ENCODE results near the gene TMEM97. TPM values are rescaled to one million over a fixed set of nuclear protein-coding genes. Genes with fewer than 3 reads are reported as not detected.
"Not testable (repeated sequence)": the region's sequence is repeated elsewhere in the genome, so short reads cannot be mapped to it uniquely, and the experiment has no call there.

Gene TMEM97
- total RNA-seq: 10 to 100 TPM; 31.2 to 32.0 TPM

DNA sequence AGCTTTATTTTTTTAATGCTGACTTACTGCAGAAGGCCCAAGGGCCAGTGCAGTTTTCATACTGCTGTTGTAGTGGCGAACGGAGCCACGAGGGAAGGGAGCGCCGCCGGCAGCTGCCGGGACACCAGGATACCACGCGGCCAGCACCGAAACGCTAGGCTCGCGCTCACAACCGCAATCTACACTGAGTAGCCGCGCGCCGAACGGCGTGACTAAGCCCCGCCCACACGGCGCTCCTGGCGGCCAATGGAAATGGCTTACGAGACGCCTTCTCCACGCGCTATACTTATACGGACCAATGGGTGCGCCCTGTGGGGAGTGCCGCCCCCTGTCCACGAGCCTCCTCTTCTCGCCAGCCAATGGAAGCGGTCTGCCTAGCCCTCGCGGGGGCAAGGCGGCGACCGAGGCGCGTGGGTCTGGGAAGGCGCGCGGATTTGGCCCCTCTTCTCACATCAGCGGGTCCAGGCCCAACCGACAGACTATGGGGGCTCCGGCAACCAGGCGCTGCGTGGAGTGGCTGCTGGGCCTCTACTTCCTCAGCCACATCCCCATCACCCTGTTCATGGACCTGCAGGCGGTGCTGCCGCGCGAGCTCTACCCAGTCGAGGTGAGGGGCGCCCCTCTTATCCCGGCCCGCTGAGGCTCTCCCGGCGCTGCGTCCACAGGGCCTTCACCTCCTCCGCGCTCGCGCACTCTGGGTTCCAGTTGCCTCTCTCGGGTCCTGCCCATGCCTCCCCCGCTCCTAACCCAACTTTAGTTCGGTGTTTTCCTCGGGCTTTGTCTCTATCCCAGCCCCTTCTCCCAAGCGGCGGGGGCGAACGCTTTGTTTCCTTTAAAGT lies at the start of gene TMEM97:
Gene TMEM97 (plus strand): TSS at position 442 of the 839 bp plus-strand sequence. CDS start 40 bp downstream, at position 482.
- no peaks in the 10 kb centered on the region for H3K9me3 Mint-ChIP-seq (ENCODE audit: insufficient read depth)
- ATAC-seq: peak; percentile 100
- DNase-seq: peak; percentile 98
- ChIA-PET CTCF (interaction anchor here (0.7 to 1.7 kb wide), 6 partner anchors 8 to 426 kb away, joined by 3 to 10 read pairs (median 5); partner anchors contain the start of genes IFT20, LYRM9 and TNFAIP1), POLR2A (interaction anchor here (0.7 to 2.6 kb wide), 3 partner anchors 10 to 426 kb away, joined by 3 to 16 read pairs (median 3); partner anchors contain the start of genes IFT20, LYRM9 and TNFAIP1)
- no peaks in the 10 kb centered on the region for H3K27me3 Mint-ChIP-seq (ENCODE audit: low read depth)
- peaks cover 6% of the 10 kb centered on the region for H3K36me3 Mint-ChIP-seq (ENCODE audit: low read depth)
- peaks cover 43% of the 10 kb centered on the region for H3K4me1 Mint-ChIP-seq (ENCODE audit: low read depth)
- H3K27ac Mint-ChIP-seq: peak within 1 kb of the TSS; percentile 87
- H3K4me3 Mint-ChIP-seq: peak within 1 kb of the TSS; percentile 93

DNA sequence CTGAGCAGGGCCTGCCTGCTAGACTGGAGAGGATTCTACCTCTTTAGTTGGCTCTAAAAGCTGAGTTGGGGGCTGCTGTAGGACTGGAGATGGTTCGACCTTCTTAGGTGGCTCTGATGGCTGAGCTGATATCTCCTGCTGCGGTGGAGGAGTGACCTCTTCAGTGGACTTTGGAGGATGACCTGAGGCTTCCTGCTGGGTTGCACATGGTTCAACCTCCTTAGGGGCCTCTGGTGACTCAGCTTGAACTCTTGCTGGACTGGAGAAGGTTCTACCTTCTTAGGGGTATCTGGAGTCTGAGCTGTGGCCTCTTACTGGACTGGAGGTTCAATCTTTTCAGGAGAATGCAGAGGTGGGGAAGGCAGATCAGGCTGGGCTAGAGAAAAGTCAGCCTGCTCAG lies 48.9 kb upstream of the TMEM97 start:
- CTCF ChIA-PET: interaction anchor here (0.7 to 0.9 kb wide), 2 partner anchors 11 to 18 kb away, joined by 3 read pairs; no protein-coding TSS in a partner anchor
- H3K4me1 Mint-ChIP-seq (ENCODE audit: low read depth): no peaks in the 10 kb centered on the region
- H3K27ac Mint-ChIP-seq: no peak overlapping the region
- H3K36me3 Mint-ChIP-seq (ENCODE audit: low read depth): peaks cover 4% of the 10 kb centered on the region
- POLR2A ChIA-PET: no interaction called here
- H3K4me3 Mint-ChIP-seq: no peak overlapping the region
- H3K9me3 Mint-ChIP-seq (ENCODE audit: insufficient read depth): peaks cover 8% of the 10 kb centered on the region
- ATAC-seq (no peak), DNase-seq (no peak)
- peaks cover 42% of the 10 kb centered on the region for H3K27me3 Mint-ChIP-seq (ENCODE audit: low read depth)

DNA sequence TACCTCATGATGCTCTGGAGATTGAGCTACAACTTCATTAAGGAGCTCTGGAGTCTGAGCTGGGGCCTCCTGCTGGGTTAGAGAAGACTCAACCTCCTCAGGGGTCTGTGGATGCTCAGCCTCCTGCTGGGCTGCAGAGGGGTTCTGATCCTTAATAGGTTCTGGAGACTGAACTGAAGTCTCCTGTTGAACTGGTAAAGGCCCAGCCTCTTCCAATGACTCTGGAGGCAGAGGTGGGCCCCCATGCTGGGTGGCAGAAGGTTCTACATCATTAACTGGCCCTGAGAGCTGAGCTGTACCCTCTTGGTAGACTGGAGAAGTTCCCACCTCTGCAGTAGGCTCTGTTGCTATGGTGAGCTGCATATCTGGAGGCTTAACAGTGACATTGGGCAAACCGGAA lies 48.1 kb upstream of the TMEM97 start:
- Mint-ChIP-seq H3K36me3 (ENCODE audit: low read depth) (peaks cover 4% of the 10 kb centered on the region), H3K4me1 (ENCODE audit: low read depth) (no peaks in the 10 kb centered on the region), H3K4me3 (no peak overlapping the region), H3K27me3 (ENCODE audit: low read depth) (peaks cover 48% of the 10 kb centered on the region), H3K9me3 (ENCODE audit: insufficient read depth) (peaks cover 8% of the 10 kb centered on the region), H3K27ac (no peak overlapping the region)
- ATAC-seq (no peak), DNase-seq (no peak)
- POLR2A ChIA-PET: no interaction called here
- CTCF ChIA-PET: interaction anchor here (0.9 kb wide), 1 partner anchor 19 kb away, joined by 3 read pairs; no protein-coding TSS in a partner anchor

- ATAC-seq (no peak), DNase-seq (no peak)
- Mint-ChIP-seq H3K36me3 (ENCODE audit: low read depth) (peaks cover 4% of the 10 kb centered on the region), H3K9me3 (ENCODE audit: insufficient read depth) (peaks cover 8% of the 10 kb centered on the region), H3K27me3 (ENCODE audit: low read depth) (peaks cover 53% of the 10 kb centered on the region), H3K4me3 (no peak overlapping the region), H3K4me1 (ENCODE audit: low read depth) (no peaks in the 10 kb centered on the region), H3K27ac (no peak overlapping the region)
- POLR2A ChIA-PET: no interaction called here
- CTCF ChIA-PET: no interaction called here
Measured at GRCh38 chr17:28271431-28271830, 47.6 kb upstream of the TMEM97 start.

DNA sequence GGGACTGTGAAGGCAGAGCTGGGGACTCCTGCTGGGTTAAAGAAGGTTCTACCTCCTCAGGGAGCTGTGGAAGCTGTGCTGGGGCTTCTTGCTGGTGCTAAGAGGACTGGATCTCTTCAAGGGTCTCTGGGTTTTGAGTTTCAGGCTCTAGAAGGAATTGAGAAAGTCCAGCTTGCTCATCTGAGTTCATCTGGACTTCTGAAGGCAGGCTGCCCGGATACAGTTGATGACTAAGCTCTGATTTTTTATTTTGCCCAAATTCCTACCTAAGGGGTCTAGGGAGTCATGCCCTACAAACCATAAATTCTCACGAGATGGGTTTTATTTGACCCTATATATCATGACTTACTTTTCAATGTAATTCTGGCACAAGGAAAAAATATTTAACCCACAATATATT lies 46.8 kb upstream of the TMEM97 start:
- POLR2A ChIA-PET: no interaction called here
- Mint-ChIP-seq H3K4me1 (ENCODE audit: low read depth) (no peaks in the 10 kb centered on the region), H3K36me3 (ENCODE audit: low read depth) (peaks cover 2% of the 10 kb centered on the region), H3K9me3 (ENCODE audit: insufficient read depth) (peaks cover 6% of the 10 kb centered on the region), H3K27ac (no peak overlapping the region), H3K4me3 (no peak overlapping the region), H3K27me3 (ENCODE audit: low read depth) (peaks cover 55% of the 10 kb centered on the region)
- CTCF ChIA-PET: no interaction called here
- ATAC-seq (no peak), DNase-seq (no peak)

GRCh38 chr17:28273341-28273740 lies 45.7 kb upstream of the TMEM97 start:
- CTCF ChIA-PET; H3K36me3 Mint-ChIP-seq (ENCODE audit: low read depth); H3K9me3 Mint-ChIP-seq (ENCODE audit: insufficient read depth); DNase-seq; H3K27ac Mint-ChIP-seq; H3K4me3 Mint-ChIP-seq; H3K4me1 Mint-ChIP-seq (ENCODE audit: low read depth); ATAC-seq; POLR2A ChIA-PET: not testable (repeated sequence)
- H3K27me3 Mint-ChIP-seq (ENCODE audit: low read depth): peaks cover 60% of the 10 kb centered on the region

DNA sequence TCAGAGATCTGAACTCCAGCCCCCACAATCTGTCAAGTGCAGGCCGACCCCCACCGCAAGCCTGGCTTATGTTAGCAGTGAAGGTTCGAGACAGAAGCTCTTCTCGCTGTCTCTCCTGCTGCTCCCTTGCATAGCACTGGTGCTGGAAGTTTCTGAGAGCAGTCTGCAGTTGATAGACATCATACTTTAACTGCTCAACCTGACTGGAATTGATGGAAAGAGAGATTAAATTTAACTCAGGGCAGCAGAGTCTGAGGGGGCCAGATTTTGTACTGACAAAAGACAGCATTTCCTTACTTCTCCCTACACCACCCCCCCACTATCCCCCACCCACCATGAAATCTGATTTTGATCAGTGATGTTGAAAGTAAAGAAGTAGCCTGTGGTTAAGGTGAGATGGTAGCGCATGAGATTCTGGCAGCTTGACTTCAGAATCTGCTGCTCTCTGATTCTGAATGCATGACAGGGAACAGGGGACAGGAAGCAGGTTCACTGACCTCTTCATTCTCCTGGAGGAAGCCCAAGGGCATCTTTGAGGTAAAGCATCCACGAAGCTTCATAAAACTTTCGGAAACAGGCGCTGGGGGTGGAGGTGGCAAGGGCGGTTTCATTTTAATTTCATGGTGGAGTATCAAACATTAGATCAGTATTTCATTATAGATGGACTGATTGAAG lies 44.3 kb upstream of the TMEM97 start:
- ChIA-PET POLR2A (no interaction called here), CTCF (no interaction called here)
- no peak overlapping the region for H3K4me3 Mint-ChIP-seq
- no peak overlapping the region for H3K27ac Mint-ChIP-seq
- H3K4me1 Mint-ChIP-seq (ENCODE audit: low read depth): peaks cover 11% of the 10 kb centered on the region
- no peak for DNase-seq
- no peaks in the 10 kb centered on the region for H3K36me3 Mint-ChIP-seq (ENCODE audit: low read depth)
- no peak for ATAC-seq
- H3K9me3 Mint-ChIP-seq (ENCODE audit: insufficient read depth): no peaks in the 10 kb centered on the region
- peaks cover 65% of the 10 kb centered on the region for H3K27me3 Mint-ChIP-seq (ENCODE audit: low read depth)

GRCh38 chr17:28276011-28276410 lies 43.0 kb upstream of the TMEM97 start:
- Mint-ChIP-seq H3K27ac (no peak overlapping the region), H3K27me3 (ENCODE audit: low read depth) (peaks cover 60% of the 10 kb centered on the region), H3K4me1 (ENCODE audit: low read depth) (peaks cover 11% of the 10 kb centered on the region), H3K4me3 (no peak overlapping the region), H3K36me3 (ENCODE audit: low read depth) (no peaks in the 10 kb centered on the region), H3K9me3 (ENCODE audit: insufficient read depth) (no peaks in the 10 kb centered on the region)
- ChIA-PET CTCF (interaction anchor here (1.0 to 1.2 kb wide), 2 partner anchors 24 to 42 kb away, joined by 3 to 5 read pairs; no protein-coding TSS in a partner anchor), POLR2A (interaction anchor here (0.6 kb wide), 1 partner anchor 42 kb away, joined by 3 read pairs; no protein-coding TSS in a partner anchor)
- ATAC-seq: no peak
- DNase-seq: no peak

DNA sequence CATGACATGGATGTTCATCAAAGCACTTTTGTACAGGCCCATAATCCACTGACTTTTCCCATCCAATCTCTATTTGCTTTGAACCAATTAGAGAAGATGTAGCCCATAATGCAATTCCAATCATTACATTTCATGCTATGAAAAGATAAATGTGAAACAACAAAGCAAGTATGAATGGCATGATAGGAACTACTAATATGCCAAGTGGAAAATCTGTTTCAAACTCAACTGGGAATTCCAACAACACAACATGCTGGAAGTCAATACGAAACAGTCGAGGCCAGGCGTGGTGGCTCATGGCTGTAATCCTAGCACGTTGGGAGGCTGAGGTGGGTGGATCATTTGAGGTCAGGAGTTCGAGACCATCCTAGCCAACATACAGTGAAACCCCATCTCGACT lies 39.6 kb upstream of the TMEM97 start:
- H3K27ac Mint-ChIP-seq: no peak overlapping the region
- no peak overlapping the region for H3K4me3 Mint-ChIP-seq
- no peaks in the 10 kb centered on the region for H3K36me3 Mint-ChIP-seq (ENCODE audit: low read depth)
- no peaks in the 10 kb centered on the region for H3K9me3 Mint-ChIP-seq (ENCODE audit: insufficient read depth)
- ChIA-PET POLR2A (interaction anchor here (0.6 kb wide), 1 partner anchor 270 kb away, joined by 4 read pairs; no protein-coding TSS in a partner anchor), CTCF (no interaction called here)
- H3K4me1 Mint-ChIP-seq (ENCODE audit: low read depth): peaks cover 11% of the 10 kb centered on the region
- peaks cover 50% of the 10 kb centered on the region for H3K27me3 Mint-ChIP-seq (ENCODE audit: low read depth)
- DNase-seq (no peak), ATAC-seq (no peak)

GRCh38 chr17:28280826-28281225 lies 38.2 kb upstream of the TMEM97 start:
- H3K9me3 Mint-ChIP-seq (ENCODE audit: insufficient read depth): no peaks in the 10 kb centered on the region
- H3K27ac Mint-ChIP-seq: no peak overlapping the region
- no peaks in the 10 kb centered on the region for H3K36me3 Mint-ChIP-seq (ENCODE audit: low read depth)
- no peak for ATAC-seq
- H3K27me3 Mint-ChIP-seq (ENCODE audit: low read depth): peaks cover 39% of the 10 kb centered on the region
- POLR2A ChIA-PET: no interaction called here
- CTCF ChIA-PET: interaction anchor here (1.0 kb wide), 1 partner anchor 10 kb away, joined by 3 read pairs; no protein-coding TSS in a partner anchor
- DNase-seq: no peak
- H3K4me3 Mint-ChIP-seq: no peak overlapping the region
- H3K4me1 Mint-ChIP-seq (ENCODE audit: low read depth): peaks cover 11% of the 10 kb centered on the region

DNA sequence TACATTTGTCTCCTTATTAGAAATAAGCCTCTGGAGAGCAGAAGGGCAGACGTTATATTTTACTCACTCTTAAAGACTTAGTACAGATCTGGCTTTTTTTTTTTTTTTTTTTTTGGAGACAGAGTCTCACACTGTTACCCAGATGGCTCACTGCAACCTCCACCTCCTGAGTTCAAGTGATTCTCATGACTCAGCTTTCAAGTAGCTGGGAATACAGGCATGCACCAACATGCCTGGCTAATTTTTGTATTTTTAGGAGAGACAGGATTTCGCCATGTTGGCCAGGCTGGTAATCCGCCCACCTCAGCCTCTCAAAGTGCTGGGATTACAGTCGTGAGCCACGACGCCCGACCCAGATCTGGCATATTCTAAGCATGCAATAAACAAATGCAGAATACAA lies 36.4 kb upstream of the TMEM97 start:
- DNase-seq (no peak), ATAC-seq (no peak)
- H3K4me3 Mint-ChIP-seq: no peak overlapping the region
- no peak overlapping the region for H3K27ac Mint-ChIP-seq
- POLR2A ChIA-PET: no interaction called here
- CTCF ChIA-PET: no interaction called here
- peaks cover 32% of the 10 kb centered on the region for H3K27me3 Mint-ChIP-seq (ENCODE audit: low read depth)
- H3K4me1 Mint-ChIP-seq (ENCODE audit: low read depth): peaks cover 11% of the 10 kb centered on the region
- H3K36me3 Mint-ChIP-seq (ENCODE audit: low read depth): no peaks in the 10 kb centered on the region
- H3K9me3 Mint-ChIP-seq (ENCODE audit: insufficient read depth): no peaks in the 10 kb centered on the region

DNA sequence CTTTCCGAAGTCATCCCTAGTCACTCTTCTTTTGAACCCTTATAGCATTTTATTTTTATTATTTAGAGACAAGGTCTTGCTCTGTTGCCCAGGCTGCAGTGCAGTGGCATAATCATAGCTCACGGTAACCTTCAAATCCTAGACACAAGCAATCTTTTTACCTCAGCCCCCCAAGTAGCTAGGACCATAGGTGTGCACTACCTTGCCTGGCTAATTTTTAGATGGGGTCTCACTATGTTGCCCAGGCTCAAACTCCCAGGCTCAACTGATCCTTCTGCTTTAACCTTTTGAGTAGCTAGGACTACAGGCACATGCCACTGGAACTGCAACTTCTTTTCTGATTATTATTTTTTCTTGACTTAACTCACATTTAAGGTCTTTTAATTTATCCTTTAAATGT lies 33.0 kb upstream of the TMEM97 start:
- ATAC-seq: no peak
- Mint-ChIP-seq H3K9me3 (ENCODE audit: insufficient read depth) (no peaks in the 10 kb centered on the region), H3K27ac (no peak overlapping the region), H3K4me1 (ENCODE audit: low read depth) (no peaks in the 10 kb centered on the region), H3K36me3 (ENCODE audit: low read depth) (no peaks in the 10 kb centered on the region), H3K4me3 (no peak overlapping the region), H3K27me3 (ENCODE audit: low read depth) (peaks cover 15% of the 10 kb centered on the region)
- ChIA-PET CTCF (no interaction called here), POLR2A (no interaction called here)
- DNase-seq: no peak

Data from activated CD8-positive, alpha-beta T cell treated with anti-CD3 and anti-CD28 coated beads, Interleukin-2, amount 10 ng/mL, durations not matched to agents 7 days and 5 days (primary cell).